ENCODE data around the gene CRELD1. TPM values are rescaled to one million over a fixed set of nuclear protein-coding genes. Genes with fewer than 3 reads are reported as not detected.
"Not testable (repeated sequence)": the region's sequence is repeated elsewhere in the genome, so short reads cannot be mapped to it uniquely, and the experiment has no call there.

The CRELD1 gene
- total RNA-seq, 1 donor from 2014 or later = 67.5 TPM

GRCh38 chr3:9918261-9919038 is 15.2 kb upstream of the CRELD1 start:
- no peak for DNase-seq (ENCODE audit: missing footprints)
- intact Hi-C loops (cut with DNase I) = loop anchor here (10.0 kb wide), 2 partner anchors 54 to 414 kb away; no protein-coding TSS in a partner anchor
- ATAC-seq = no peak

- intact Hi-C loops (cut with DNase I) = no loop called here
- no peak for DNase-seq (ENCODE audit: missing footprints)
- ATAC-seq = no peak
These were observed 5.5 kb upstream of the CRELD1 start for GRCh38 chr3:9928158-9928557.

GRCh38 chr3:9930804-9931418 is 2.7 kb upstream of the CRELD1 start:
- DNase-seq (ENCODE audit: missing footprints) (no peak), ATAC-seq (no peak)
- intact Hi-C loops (cut with DNase I) = loop anchor here (5.0 kb wide), 1 partner anchor 296 kb away; no protein-coding TSS in a partner anchor

GRCh38 chr3:9932535-9932842 is 1.1 kb upstream of the CRELD1 start:
- no peak for ATAC-seq
- DNase-seq (ENCODE audit: missing footprints) = no peak
- intact Hi-C loops (cut with DNase I) = loop anchor here (5.0 kb wide), 1 partner anchor 295 kb away; no protein-coding TSS in a partner anchor

GRCh38 chr3:9932843-9933560 is 632 bp upstream of the CRELD1 start:
- peak; percentile 84 for ATAC-seq
- DNase-seq (ENCODE audit: missing footprints) = peak; percentile 91
- intact Hi-C loops (cut with DNase I) = loop anchor here (5.0 kb wide), 1 partner anchor 294 kb away; no protein-coding TSS in a partner anchor

- DNase-seq (ENCODE audit: missing footprints) (no peak), ATAC-seq (no peak)
- intact Hi-C loops (cut with DNase I) = loop anchor here (5.0 kb wide), 1 partner anchor 293 kb away; no protein-coding TSS in a partner anchor
These were observed 594 bp downstream of the CRELD1 start for GRCh38 chr3:9934235-9934621.

- DNase-seq (ENCODE audit: missing footprints) (no peak), ATAC-seq (no peak)
- intact Hi-C loops (cut with DNase I) = loop anchor here (5.0 kb wide), 1 partner anchor 292 kb away; no protein-coding TSS in a partner anchor
These were observed 1.4 kb downstream of the CRELD1 start for GRCh38 chr3:9934993-9935392.

- intact Hi-C loops (cut with DNase I) = no loop called here
- no peak for DNase-seq (ENCODE audit: missing footprints)
- no peak for ATAC-seq
These were observed 2.4 kb downstream of the CRELD1 start for GRCh38 chr3:9935966-9936510.

GRCh38 chr3:9937486-9938238 is 4.0 kb downstream of the CRELD1 start:
- DNase-seq (ENCODE audit: missing footprints) (no peak), ATAC-seq (no peak)
- intact Hi-C loops (cut with DNase I) = no loop called here

- no peak for ATAC-seq
- no peak for DNase-seq (ENCODE audit: missing footprints)
- intact Hi-C loops (cut with DNase I) = no loop called here
These were observed 5.3 kb downstream of the CRELD1 start for GRCh38 chr3:9938966-9939365.

GRCh38 chr3:9939906-9940305 is 6.3 kb downstream of the CRELD1 start:
- ATAC-seq; DNase-seq (ENCODE audit: missing footprints); intact Hi-C loops (cut with DNase I): not testable (repeated sequence)

- DNase-seq (ENCODE audit: missing footprints) (no peak), ATAC-seq (no peak)
- intact Hi-C loops (cut with DNase I) = no loop called here
These were observed 7.1 kb downstream of the CRELD1 start for GRCh38 chr3:9940746-9941145.

- DNase-seq (ENCODE audit: missing footprints) (no peak), ATAC-seq (no peak)
- intact Hi-C loops (cut with DNase I) = no loop called here
These were observed 8.5 kb downstream of the CRELD1 start for GRCh38 chr3:9942164-9942563.

- intact Hi-C loops (cut with DNase I) = no loop called here
- DNase-seq (ENCODE audit: missing footprints) = no peak
- ATAC-seq = no peak
These were observed 9.5 kb downstream of the CRELD1 start for GRCh38 chr3:9942934-9943690.

GRCh38 chr3:9944271-9944670 is 10.6 kb downstream of the CRELD1 start:
- intact Hi-C loops (cut with DNase I) = no loop called here
- no peak for ATAC-seq
- DNase-seq (ENCODE audit: missing footprints) = no peak

- ATAC-seq = no peak
- intact Hi-C loops (cut with DNase I) = no loop called here
- DNase-seq (ENCODE audit: missing footprints) = no peak
These were observed 11.7 kb downstream of the CRELD1 start for GRCh38 chr3:9945358-9945757.

GRCh38 chr3:9946112-9947024 is 12.7 kb downstream of the CRELD1 start:
- intact Hi-C loops (cut with DNase I) = no loop called here
- DNase-seq (ENCODE audit: missing footprints) (peak; percentile 96), ATAC-seq (peak; percentile 91)
